OCI-LY1 (cell line): ENCODE results near the gene LASP1NB.

Source experiments
- CTCF ChIP-seq: fragments of 200-600 bp; sonication (generic), shearing (Covaris generic); IDR thresholded peaks from 2 replicates; pipeline ENCODE4 v1.5.1; 2017; ENCODE audit warnings: mild to moderate bottlenecking, antibody characterized with exemption, low read length, moderate library complexity, mixed read lengths
- EZH2 ChIP-seq: fragments of 200-600 bp; sonication (generic), shearing (Covaris generic); IDR thresholded peaks from 2 replicates; pipeline ENCODE4 v1.8.0; 2017; ENCODE audit warnings: borderline replicate concordance, mixed run types, mild to moderate bottlenecking, antibody characterized with exemption, low read length, moderate library complexity, mixed read lengths

GRCh38 chr17:38906460-38907228, 18.8 kb upstream of the LASP1NB start:
- TF ChIP-seq CTCF, result no peak
- no peak for TF ChIP-seq EZH2
